HG03521 (cell line): Measurements from ENCODE around the gene OSBPL9.

Experiments used
- ATAC-seq: cut with Tn5 transposase; IDR thresholded peaks from one replicate; pipeline ENCODE4 v1.9.1; 2021; ENCODE audit warnings: mild to moderate bottlenecking, moderate library complexity; ENCODE audit not compliant: unreplicated experiment

The OSBPL9 gene, protein sequence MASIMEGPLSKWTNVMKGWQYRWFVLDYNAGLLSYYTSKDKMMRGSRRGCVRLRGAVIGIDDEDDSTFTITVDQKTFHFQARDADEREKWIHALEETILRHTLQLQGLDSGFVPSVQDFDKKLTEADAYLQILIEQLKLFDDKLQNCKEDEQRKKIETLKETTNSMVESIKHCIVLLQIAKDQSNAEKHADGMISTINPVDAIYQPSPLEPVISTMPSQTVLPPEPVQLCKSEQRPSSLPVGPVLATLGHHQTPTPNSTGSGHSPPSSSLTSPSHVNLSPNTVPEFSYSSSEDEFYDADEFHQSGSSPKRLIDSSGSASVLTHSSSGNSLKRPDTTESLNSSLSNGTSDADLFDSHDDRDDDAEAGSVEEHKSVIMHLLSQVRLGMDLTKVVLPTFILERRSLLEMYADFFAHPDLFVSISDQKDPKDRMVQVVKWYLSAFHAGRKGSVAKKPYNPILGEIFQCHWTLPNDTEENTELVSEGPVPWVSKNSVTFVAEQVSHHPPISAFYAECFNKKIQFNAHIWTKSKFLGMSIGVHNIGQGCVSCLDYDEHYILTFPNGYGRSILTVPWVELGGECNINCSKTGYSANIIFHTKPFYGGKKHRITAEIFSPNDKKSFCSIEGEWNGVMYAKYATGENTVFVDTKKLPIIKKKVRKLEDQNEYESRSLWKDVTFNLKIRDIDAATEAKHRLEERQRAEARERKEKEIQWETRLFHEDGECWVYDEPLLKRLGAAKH

DNA sequence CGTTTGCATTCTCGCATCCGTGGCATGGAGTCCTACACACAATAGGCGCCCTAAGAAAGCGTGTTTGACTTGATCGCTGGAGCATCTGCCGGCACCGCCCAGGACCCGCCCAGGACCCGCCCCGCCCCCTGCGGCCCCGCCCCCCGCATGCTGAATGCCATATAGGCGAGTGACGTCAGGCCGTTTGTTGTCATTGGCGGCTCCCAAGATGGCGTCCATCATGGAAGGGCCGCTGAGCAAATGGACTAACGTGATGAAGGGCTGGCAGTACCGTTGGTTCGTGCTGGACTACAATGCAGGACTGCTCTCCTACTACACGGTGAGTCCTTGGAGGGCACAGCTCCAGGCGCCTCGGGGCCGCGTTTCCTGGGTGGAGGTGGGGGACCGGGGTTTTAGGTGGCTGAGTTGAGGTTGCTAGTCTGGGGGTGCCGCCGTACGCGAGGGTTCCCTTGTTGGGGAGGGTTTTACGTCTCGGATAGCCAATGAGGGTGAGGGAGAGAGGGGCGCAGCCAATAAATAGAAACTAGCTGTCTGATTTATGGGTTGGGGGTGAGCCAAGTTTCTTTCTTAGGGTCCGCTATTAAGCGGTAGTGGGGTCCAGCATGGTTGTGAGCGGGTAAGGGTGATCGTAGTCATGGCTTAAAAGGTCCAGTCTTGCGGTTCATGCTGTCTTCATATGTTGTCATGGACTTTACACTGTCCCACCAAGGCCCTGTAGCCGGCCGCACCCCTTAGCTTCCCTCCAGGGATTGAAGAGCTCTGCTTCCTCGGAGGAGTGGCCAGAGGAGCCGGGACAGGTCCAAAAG is at the start of gene OSBPL9:
TSS of gene OSBPL9 (plus strand) at position 190 of the 806 bp plus-strand sequence. CDS start at position 209, 19 bp downstream.
- peak; percentile 85 for ATAC-seq

DNA sequence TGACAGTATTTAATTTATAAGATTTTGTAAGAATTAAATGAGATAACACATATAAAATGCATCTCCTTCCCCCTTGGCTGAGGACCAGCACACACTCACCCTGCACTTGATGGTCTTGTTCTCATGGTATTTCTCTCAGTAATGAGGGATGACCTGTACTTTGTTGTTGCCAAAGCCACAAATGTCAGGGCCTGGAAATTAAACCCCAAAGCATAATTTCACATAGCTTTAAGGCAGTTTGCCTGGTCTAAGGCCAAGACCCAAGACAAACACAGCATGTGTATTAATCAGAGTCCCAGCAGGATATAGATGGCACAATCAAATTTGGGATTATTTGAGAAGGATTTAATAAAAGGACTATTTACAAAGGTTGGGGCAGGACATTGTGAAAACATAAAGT is 49.2 kb upstream of the OSBPL9 start:
- ATAC-seq: no peak

DNA sequence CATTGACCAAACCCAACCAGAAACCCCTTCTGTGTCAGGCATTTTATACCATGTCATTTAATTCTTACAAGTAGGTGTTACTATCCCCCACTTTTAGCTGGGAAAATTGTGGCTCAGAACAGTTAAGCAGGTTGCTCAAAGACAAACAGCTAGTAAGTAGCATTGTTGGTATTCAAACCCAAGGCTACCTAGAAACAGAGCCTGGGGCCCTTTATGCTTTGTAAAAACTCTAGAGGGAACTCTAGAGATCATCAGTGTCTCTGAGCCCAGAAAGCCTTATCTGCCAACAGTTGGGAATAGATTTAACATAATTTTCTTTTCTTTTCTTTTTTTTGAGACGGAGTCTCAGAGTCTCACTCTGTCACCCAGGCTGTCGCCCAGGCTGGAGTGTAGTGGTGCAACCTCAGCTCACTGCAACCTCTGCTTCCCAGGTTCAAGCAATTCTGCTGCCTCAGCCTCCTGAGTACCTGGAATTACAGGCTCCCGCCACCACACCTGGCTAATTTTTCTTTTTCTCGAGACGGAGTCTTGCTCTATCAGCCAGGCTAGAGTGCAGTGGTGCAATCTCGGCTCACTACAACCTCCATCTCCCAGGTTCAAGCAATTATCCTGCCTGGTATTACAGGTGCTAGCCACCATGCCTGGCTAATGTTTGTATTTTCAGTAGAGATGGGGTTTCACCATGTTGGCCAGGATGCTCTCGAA is 48.5 kb upstream of the OSBPL9 start:
- no peak for ATAC-seq

DNA sequence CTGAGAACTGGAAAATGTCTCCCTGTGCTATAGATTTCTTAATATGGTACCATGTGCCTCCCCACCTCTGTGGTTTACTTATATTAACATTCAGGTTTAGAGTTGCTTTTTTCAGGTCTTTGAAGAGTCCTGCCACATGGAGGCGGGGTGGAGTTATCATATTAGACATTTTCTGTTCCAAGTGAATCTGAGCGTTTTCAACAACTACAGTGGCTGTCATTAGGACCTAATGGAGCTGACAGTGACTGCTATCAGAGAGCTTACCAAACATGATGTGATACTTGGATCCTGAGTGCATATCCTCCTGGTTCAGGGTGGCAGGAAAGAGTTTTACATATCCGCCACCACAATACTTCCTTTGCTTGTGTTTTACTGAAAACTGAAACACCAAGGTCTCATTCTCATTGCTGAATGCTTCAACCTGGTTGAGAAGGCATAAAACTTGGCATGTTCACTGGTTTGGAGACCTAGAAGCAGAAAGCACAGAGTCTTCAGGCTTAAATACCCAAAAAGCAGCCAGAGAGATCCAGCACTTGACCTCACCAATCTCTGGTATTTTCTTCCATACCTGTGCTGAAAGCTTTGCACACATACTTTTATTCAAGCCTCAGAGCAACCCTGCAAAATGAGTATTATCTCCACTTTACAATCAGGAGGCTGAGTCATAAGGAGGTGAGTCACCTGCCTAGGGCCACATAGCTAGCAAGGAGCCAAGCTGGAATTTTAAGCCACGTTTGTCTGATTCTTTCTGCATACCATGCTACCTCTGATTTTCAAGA is 47.4 kb upstream of the OSBPL9 start:
- ATAC-seq: peak; percentile 66

DNA sequence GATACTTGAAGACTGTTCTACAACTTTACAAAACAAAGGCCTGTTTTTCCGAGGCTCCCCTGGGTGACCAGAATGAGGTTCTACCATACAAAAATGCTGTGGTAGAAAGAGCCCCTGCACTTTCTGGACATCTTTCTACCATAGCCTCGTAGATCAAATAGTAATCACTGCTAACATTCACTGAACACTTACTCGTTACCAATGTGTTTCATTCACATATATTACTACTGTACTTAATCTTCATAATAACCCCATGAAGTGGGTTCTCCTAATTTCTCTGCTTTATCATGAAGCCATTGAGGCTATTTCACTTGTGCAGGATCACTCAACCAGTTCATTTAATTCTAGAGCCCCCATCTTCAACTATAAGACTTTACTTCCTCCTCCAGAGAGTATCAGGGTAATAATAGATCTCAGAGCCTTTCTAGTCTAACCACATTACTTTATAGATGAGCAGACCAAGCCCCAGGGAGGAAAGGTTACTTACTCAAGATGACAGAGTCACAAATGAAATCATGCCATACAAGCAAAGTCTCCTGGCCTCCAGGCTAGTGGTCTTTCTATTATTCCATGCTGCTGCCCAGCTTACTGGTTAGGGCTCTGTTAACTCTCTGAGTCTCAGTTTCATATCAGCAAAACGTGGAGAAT is 46.7 kb upstream of the OSBPL9 start:
- peak; percentile 6 for ATAC-seq

DNA sequence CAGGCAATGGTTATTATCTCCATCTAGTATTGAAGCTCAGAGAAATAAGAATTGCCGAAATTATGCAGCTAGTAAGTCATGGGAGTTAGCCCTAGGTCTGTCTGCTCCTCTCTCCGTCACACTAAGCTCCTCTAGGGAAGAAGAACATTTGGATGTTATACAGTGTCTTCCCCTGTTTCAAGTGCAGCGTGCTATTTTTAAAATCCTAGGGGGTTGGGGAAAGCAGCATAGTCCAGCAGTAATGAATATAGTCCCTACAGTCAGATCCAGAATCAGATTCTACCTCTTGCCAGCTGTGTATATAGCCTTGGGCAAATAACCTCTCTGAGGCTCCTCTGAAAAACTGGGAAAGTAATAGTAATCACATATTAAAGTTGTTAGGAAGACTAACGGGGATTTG is 44.5 kb upstream of the OSBPL9 start:
- no peak for ATAC-seq

DNA sequence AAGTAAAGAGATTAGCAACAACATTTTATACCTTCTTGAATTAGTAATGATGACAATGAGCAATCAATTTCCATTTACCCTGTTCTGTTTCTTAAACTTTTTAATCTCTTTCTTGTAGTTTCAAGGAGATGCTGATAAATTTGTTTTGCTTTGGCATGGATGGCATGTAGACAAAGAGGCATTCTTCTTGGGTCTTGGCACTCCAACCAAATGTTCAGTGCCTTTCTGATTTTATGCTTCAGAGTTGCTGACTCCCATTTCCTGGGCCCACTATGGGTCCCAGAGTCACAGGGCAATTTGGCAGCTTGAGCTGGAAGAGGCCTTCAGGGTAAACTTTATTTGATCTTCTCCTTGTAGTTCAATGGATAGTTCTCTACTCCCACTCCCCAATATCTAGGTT is 42.1 kb upstream of the OSBPL9 start:
- no peak for ATAC-seq

DNA sequence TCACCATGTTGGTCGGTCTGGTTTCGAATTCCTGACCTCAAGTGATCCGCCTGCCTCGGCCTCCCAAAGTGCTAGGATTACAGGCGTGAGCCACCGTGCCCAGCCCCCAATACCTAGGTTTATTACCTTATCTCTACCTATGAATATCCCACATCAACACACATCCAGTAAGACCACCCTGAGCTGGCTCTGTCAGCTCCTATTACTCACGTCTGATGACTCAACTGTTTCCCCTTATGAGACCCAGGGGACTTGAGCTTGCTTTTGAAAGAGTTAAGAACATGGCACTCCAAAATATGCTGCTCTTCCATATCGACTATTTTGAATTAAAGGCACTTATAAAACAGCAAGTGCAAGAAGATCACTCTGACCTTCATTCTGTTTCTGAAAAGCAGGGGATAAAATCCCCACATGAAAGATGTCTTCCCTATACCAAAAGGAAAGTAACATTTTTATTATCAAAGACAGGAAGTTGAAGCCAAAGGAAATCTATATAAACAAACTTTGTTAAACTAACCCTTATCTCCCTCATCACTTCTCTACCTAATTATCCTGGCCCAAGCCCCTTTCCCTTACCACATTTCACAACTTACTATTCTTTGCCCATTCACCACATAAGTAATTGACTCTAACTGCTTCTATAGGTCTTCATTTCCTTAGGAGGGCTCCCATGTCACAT is 41.3 kb upstream of the OSBPL9 start:
- ATAC-seq: no peak

DNA sequence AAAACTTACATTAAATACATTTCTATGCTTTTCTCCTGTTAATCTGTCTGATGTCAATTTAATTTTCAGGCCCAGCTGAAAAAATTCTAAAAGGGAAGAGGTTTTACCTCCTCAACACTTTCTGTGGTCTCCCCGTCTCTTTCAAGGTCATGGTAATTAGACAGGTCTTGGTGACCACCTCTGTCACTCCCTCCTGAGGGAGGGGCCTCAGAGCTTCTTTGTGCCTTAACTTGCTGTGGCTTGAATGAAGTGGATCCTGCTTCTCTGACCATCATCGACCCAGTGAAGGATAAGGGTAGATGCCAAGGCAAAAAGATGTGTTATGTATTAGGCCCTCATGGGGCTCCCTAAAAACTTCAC is 40.8 kb upstream of the OSBPL9 start:
- no peak for ATAC-seq

DNA sequence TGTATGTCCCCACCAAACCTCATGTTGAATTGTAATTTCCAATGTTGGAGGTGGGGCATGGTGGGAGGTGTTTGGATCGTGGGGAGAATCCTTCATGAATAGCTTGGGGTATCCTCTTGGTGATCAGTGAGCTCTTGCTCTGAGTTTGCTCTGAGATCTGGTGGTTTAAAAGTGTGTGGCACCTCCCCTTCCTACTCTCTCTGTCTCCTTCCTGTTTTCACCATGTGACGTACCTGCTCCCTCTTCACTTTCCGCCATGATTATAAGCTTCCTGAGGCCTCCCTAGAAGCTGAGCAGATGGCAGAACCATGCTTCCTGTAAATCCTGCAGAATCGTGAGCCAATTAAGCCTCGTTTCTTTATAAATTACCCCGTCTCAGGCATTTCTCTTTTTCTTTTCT is 40.0 kb upstream of the OSBPL9 start:
- ATAC-seq: no peak

DNA sequence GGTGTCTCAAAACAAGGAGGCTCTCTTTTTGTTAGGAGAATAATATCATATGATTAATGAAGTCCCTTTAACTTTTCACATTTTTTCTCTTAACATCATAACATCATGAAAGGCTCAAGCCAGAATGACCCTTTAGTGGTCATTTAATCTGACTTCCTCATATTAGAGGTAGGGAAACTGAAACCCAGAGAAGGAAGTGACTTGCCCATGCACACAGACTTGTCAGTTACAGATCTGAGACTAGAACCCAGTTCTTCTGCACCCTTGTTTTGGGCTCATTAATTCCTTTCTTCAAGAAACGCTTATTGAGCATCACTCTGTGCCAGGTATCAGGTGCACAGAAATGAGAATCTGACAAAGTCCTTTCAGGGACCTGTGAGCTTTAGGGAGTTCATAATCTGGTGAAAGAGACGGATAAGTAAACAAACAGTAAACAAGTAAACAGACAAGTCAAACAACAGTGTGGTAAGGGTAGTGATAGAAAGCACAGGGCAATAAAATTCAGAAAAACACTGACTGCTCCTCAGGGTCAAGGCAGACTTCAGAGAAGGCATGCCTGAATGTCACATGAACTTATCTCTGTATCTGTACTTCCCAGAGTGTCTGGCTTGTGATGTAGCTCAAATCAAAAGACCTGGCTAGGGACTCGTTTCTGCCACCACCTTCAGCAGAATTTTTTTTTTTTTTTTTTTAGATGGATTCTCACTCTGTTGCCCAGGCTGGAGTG is 38.3 kb upstream of the OSBPL9 start:
- ATAC-seq: no peak

DNA sequence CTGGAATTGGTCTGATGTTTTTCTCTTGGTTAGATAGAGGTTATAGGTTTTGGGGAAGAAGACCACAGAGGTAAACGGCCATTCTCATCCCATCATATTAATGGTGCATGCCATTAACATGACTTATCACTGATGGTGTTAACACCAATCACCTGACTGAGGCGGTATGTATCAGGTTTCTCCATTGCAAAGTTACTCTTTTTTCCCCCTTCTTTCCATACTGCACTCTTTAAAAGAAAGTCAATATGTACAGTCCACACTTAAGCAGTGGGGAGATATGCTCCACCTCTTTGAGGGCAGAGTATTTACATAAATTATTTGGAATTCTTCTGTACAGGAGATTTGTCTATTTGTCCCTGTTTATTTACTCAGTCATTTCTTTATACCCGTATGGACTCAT is 35.7 kb upstream of the OSBPL9 start:
- no peak for ATAC-seq

DNA sequence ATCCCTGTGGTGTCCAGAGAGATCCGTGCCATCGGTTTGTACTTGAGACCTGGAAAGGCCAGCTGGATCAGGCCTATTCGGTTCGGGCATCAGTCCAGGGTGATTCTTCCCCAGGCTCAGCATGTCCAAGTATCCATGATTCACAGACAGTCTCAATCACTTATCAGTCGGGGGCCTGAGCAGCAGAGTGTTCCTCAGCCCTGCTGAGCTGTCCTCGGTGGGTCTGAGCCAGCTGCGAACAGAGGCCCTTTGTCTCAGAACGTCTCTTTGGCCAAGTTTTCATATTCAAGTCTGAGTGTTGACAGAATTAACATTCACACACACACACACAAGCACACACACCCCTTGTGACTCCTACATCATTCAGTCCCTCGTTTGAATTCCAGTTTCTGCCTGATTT is 33.4 kb upstream of the OSBPL9 start:
- no peak for ATAC-seq

DNA sequence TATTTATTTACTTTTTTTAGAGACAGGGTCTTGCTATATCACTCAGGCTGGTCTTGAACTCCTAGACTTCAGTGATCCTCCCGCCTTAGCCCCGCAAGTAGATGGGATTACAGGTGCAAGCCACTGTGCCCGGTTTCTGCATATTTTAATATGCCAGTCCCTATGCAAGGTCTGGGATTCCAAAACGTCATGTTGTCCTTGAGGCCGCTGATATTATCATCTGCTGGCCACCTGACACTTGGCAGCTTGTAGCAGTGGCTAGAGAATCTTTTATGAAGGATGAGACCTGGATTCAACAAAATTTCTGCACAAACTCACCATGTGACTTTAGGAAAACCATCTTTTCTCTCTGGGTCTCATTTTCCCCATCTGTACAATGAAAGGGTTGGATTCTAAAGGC is 32.9 kb upstream of the OSBPL9 start:
- no peak for ATAC-seq

DNA sequence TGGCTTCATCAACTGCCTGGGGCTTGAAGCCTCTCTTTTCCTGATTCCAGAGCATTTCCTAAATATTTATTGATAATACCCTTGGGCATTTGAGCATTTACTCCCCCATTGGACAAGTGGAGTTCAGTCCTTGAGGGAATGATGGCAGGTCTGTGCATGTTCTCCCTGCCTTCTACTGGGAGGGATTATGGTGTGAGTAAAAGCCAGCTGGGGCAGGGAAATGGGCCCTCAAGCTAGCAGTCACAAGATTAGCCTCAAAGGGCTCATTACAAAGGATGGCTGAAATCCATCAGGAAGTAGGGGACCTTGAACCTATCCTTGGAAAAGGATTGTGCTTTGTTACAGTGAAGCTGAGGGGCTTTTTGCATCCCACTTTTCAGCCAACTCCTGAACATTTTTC is 24.2 kb upstream of the OSBPL9 start:
- ATAC-seq: no peak

DNA sequence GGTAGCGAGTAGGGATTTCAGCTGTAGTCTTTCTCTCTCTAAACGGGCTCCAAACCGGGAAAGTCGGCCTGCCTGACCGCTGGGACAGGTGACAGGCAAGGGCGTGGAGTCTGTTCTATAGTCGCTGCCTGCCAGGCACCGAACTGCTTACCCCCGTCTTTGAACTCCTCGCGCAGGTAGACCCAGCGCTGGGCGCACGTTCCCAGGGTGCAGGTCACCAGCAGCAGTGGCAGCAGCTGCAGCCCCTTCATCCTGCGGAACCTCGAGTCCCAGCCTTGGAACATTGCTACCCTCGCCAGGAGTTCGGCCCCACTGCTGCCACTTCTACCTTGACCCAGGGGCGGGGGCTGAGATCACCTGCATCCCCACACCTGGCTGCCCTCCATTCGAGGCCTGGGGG is 22.2 kb upstream of the OSBPL9 start:
- ATAC-seq: no peak

DNA sequence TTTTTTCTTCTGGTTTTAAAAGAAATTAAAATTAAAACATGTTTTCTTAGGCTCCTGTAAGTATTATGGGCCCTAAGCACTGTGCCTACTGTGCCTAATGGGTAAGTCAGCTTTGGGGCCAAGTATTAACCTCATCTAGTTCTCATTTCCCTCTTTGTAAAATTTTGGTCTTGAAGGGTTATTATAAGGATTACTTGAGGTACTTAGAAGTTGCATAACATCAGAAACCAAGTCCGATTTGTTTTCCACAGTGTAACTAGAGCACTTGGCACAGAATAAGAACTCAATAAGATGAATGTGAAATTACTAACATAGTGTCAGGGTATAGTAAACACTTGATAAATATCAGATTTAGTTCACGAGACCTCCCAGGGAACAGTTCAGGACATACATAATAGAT is 16.4 kb upstream of the OSBPL9 start:
- ATAC-seq: no peak

DNA sequence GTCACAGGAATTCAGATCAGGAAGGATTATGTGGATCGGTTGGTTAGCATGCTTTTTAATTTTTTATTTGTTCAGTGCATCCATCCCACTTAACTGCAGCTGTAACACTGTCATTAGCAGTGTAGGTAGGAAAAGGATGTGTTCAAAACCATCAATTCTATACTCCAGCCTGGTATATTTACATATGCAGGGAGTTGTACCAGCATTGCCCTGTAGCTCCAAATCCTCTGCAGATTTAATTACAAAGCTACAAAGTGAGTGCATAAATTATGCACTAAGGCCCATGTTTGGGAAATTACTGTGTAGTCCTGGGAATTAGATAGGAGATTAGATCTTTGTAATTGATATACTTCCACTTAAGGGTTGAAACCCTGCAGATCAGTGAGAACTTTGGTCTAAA is 15.9 kb upstream of the OSBPL9 start:
- ATAC-seq: no peak
